Measurements from ENCODE around the gene SSH2. TPM values are rescaled to one million over a fixed set of nuclear protein-coding genes. Genes with fewer than 3 reads are reported as not detected.

SSH2 gene
- total and polyA plus RNA-seq, 3 donors from 2014 or later, result 31.0 to 62.3 (median 37.4) TPM

GRCh38 chr17:29694918-29695563, 235.0 kb downstream of the SSH2 start:
- no peak for DNase-seq
- Histone ChIP-seq H3K4me1 (no peaks in the 10 kb centered on the region), H3K36me3 (ENCODE audit: low read depth, missing control alignments) (no peaks in the 10 kb centered on the region), H3K27me3 (no peaks in the 10 kb centered on the region), H3K9me3 (no peaks in the 10 kb centered on the region), H3K27ac (no peak overlapping the region), H3K4me3 (no peak overlapping the region)
- WGBS, 2 donors, result 84 to 85% methylated on average over 5 of the region's 5 CpGs
- no peak for TF ChIP-seq POLR2A (IDR thresholded peaks at IDR 0.05)
- no peak for TF ChIP-seq CTCF (IDR thresholded peaks at IDR 0.05)
- intact Hi-C loops (cut with DNase I; ENCODE audit: low total_unique reads), result no loop called here

DNA sequence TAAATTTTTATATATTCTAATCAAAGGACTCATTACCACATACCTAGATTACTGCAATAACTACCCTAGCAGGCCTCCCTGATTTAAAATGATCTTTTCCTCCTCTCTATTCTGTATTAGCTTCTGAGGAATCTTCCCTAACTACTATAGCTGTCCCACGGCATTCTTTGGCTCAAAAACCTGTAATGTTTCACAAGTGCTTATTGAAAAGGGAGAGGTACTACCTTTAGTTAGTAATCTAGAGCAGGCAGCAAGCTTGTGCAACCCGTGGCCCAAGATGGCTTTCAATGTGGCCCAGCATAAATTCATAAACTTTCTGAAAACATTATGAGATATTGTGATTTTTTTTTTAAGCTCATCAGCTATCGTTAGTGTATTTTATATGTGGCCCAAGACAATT, 236.3 kb downstream of the SSH2 start:
- TF ChIP-seq POLR2A (IDR thresholded peaks at IDR 0.05), result no peak
- TF ChIP-seq CTCF (IDR thresholded peaks at IDR 0.05), result no peak
- H3K9me3 ChIP-seq, result no peaks in the 10 kb centered on the region
- no peaks in the 10 kb centered on the region for H3K4me1 ChIP-seq
- H3K36me3 ChIP-seq (ENCODE audit: low read depth, missing control alignments), result no peaks in the 10 kb centered on the region
- no peak for DNase-seq
- no peaks in the 10 kb centered on the region for H3K27me3 ChIP-seq
- H3K27ac ChIP-seq, result no peak overlapping the region
- no peak overlapping the region for H3K4me3 ChIP-seq
- intact Hi-C loops (cut with DNase I; ENCODE audit: low total_unique reads), result no loop called here
- WGBS, 2 donors, result 88 to 92% methylated on average over 3 of the region's 3 CpGs

GRCh38 chr17:29687596-29687995, 242.4 kb downstream of the SSH2 start:
- Histone ChIP-seq H3K27ac (peak overlapping the region; percentile 72 to 78), H3K27me3 (no peaks in the 10 kb centered on the region), H3K4me3 (no peak overlapping the region), H3K4me1 (peaks cover 40% of the 10 kb centered on the region), H3K36me3 (ENCODE audit: low read depth, missing control alignments) (no peaks in the 10 kb centered on the region), H3K9me3 (no peaks in the 10 kb centered on the region)
- intact Hi-C loops (cut with DNase I; ENCODE audit: low total_unique reads), result no loop called here
- WGBS, 2 donors, result 35 to 49% methylated on average over 2 of the region's 2 CpGs
- no peak for TF ChIP-seq CTCF (IDR thresholded peaks at IDR 0.05)
- no peak for TF ChIP-seq POLR2A (IDR thresholded peaks at IDR 0.05)
- peak; percentile 59 for DNase-seq

DNA sequence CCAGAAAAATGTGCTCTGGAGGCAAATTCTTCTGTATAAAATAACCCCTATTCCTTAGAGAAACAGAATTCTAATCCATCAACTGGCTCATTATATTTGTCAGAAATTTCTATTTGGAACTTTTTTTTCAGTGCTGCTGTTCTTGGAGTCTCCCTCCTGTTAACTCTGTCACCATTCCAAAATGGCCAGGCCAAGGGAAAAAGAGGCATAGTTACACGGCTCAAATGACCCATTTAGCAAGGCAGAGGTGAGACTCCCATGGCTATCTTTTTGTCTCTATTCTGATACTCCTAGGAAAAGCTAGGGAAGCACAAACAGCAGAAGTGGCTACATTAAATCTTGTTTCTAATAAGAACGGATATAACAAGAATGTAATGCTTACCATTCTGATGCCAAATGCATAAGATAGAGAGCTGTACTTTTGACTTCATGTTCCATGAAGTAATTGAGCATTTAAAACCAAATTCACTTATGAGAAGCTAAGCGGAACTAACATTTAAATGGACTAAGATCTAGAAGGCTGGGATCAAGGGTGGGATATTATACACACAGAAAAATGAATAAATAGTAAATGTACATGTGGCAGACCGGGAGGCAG, 242.9 kb downstream of the SSH2 start:
- Histone ChIP-seq H3K4me1 (peaks cover 45% of the 10 kb centered on the region), H3K27me3 (no peaks in the 10 kb centered on the region), H3K27ac (peak overlapping the region; percentile 72 to 78), H3K9me3 (no peaks in the 10 kb centered on the region), H3K36me3 (ENCODE audit: low read depth, missing control alignments) (no peaks in the 10 kb centered on the region), H3K4me3 (no peak overlapping the region)
- WGBS, 2 donors, result 50 to 53% methylated on average over 4 of the region's 4 CpGs
- TF ChIP-seq CTCF (IDR thresholded peaks at IDR 0.05) (no peak), POLR2A (IDR thresholded peaks at IDR 0.05) (no peak)
- intact Hi-C loops (cut with DNase I; ENCODE audit: low total_unique reads), result no loop called here
- DNase-seq, result peak; percentile 38

- H3K4me1 ChIP-seq, result peaks cover 48% of the 10 kb centered on the region
Measured at GRCh38 chr17:29683481-29683880, 246.5 kb downstream of the SSH2 start.

More at GRCh38 chr17:29683481-29683880, 246.5 kb downstream of the SSH2 start:
- no peaks in the 10 kb centered on the region for H3K27me3 ChIP-seq
- intact Hi-C loops (cut with DNase I; ENCODE audit: low total_unique reads), result no loop called here
- WGBS, 2 donors, result 78 to 95% methylated on average over 1 of the region's 1 CpG
- TF ChIP-seq POLR2A (IDR thresholded peaks at IDR 0.05), result no peak
- TF ChIP-seq CTCF (IDR thresholded peaks at IDR 0.05), result no peak
- no peak overlapping the region for H3K4me3 ChIP-seq
- no peaks in the 10 kb centered on the region for H3K9me3 ChIP-seq
- DNase-seq, result no peak
- H3K36me3 ChIP-seq (ENCODE audit: low read depth, missing control alignments), result no peaks in the 10 kb centered on the region
- H3K27ac ChIP-seq, result peak overlapping the region in 1 of 2 donors; percentile 79
